ENCODE data around the gene TARBP1. TPM values are rescaled to one million over a fixed set of nuclear protein-coding genes. Genes with fewer than 3 reads are reported as not detected.

Gene TARBP1
- total and polyA plus RNA-seq, 2 of the 13 experiments (the other 11 are each of a cell fraction or from before 2014, with no cell fraction given) = 37.7 to 67.0 TPM

GRCh38 chr1:234478481-234479309, at the start of gene TARBP1 (continued):
- TF ChIP-seq CREB3 (CRISPR knock-in tag; IDR thresholded peaks at IDR 0.05) = peak; percentile 75; the same call in 1 of the 2 replicates
- TF ChIP-seq ZNF33A (CRISPR knock-in tag; IDR thresholded peaks at IDR 0.05; ENCODE audit: borderline replicate concordance) = no peak
- no peak for TF ChIP-seq SUZ12 (IDR thresholded peaks at IDR 0.05; ENCODE audit: low read depth, low read length)
- no peak for TF ChIP-seq CREBL2 (CRISPR knock-in tag; IDR thresholded peaks at IDR 0.05; ENCODE audit: borderline replicate concordance)
- TF ChIP-seq ZNF207 (IDR thresholded peaks at IDR 0.05; ENCODE audit: borderline replicate concordance) = no peak
- no peak for TF ChIP-seq ZNF660 (CRISPR knock-in tag; IDR thresholded peaks at IDR 0.05; ENCODE audit: borderline replicate concordance, low read depth)
- TF ChIP-seq ZNF205 (CRISPR knock-in tag; IDR thresholded peaks at IDR 0.05) = no peak
- no peak for TF ChIP-seq HMGXB3 (CRISPR knock-in tag; IDR thresholded peaks at IDR 0.05; ENCODE audit: borderline replicate concordance)
- TF ChIP-seq ZNF30 (CRISPR knock-in tag; IDR thresholded peaks at IDR 0.05) = no peak
- no peak for TF ChIP-seq RCOR2 (CRISPR knock-in tag; IDR thresholded peaks at IDR 0.05)
- TF ChIP-seq CHD4 (IDR thresholded peaks at IDR 0.05; ENCODE audit: borderline replicate concordance, low read length) = no peak
- TF ChIP-seq THRA (CRISPR knock-in tag; IDR thresholded peaks at IDR 0.05; ENCODE audit: borderline replicate concordance) = no peak; the same call in 1 of the 2 replicates
- TF ChIP-seq ZNF501 (CRISPR knock-in tag; IDR thresholded peaks at IDR 0.05) = peak; percentile 27; the same call in 1 of the 2 replicates
- TF ChIP-seq ELF1 (CRISPR knock-in tag; IDR thresholded peaks at IDR 0.05) = 0 out of 2 replicates have a peak, but pooled peaks have one; percentile 5
- TF ChIP-seq ZNF350 (CRISPR knock-in tag; IDR thresholded peaks at IDR 0.05; ENCODE audit: borderline replicate concordance, low read depth) = 0 out of 2 replicates have a peak, but pooled peaks have one; percentile 14
- no peak for TF ChIP-seq TBL1XR1 (IDR thresholded peaks at IDR 0.05; ENCODE audit: borderline replicate concordance, low read length, partially characterized antibody)
- no peak for TF ChIP-seq NR3C1 (CRISPR knock-in tag; IDR thresholded peaks at IDR 0.05)
